ENCODE measurements around the gene CYP11A1.

The CYP11A1 gene

DNA sequence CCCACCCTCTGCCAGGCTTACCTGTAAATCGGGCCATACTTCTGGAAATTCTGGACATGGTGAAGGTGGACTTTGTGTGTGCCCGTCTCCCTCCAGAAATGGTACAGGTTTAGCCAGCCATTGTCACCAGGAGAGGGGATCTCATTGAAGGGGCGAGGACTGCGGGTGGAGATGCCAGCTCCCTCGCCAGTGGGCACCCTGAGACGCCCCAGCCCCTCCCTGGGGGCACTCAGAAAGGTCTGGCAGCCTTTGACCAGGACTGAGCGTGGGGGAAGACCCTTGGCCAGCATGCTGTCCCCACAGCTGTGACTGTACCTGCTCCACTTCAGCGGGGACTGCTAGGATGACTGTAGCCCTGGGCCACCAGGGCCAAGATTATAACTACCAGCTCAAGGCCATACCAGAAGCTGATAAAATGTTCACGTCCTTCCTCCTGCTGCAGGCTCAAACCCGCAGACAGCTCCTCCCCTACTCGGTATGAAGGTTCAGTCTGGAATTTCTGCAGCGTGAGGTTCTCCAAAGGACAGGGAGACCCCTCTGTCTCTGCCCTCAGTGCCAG is at the start of gene CYP11A1:
TSS of gene CYP11A1 (minus strand) at position 351 of the 559 bp plus-strand sequence. CDS start at position 290, 61 bp downstream.
- DNase-seq: no peak

DNA sequence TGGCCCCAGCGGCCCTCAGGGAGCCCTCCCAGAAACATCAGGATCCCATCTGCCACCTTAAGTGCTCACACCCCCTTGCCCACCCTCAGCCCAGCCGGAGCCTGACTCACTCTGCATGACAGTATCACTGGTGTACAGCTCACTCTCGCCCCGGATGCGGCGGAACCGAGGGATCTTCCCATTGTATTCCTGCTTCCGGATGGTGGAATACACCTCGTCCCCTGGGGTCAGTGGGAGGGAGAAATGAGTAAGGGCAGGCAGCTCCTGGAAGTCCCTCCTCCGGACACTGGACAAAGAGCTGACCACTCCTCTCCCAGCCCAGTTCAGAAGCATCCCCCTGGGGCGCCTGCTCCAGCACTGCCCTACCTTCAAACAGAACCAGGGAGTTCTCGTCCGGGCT is 49.8 kb upstream of the CYP11A1 start:
- DNase-seq: no peak

DNA sequence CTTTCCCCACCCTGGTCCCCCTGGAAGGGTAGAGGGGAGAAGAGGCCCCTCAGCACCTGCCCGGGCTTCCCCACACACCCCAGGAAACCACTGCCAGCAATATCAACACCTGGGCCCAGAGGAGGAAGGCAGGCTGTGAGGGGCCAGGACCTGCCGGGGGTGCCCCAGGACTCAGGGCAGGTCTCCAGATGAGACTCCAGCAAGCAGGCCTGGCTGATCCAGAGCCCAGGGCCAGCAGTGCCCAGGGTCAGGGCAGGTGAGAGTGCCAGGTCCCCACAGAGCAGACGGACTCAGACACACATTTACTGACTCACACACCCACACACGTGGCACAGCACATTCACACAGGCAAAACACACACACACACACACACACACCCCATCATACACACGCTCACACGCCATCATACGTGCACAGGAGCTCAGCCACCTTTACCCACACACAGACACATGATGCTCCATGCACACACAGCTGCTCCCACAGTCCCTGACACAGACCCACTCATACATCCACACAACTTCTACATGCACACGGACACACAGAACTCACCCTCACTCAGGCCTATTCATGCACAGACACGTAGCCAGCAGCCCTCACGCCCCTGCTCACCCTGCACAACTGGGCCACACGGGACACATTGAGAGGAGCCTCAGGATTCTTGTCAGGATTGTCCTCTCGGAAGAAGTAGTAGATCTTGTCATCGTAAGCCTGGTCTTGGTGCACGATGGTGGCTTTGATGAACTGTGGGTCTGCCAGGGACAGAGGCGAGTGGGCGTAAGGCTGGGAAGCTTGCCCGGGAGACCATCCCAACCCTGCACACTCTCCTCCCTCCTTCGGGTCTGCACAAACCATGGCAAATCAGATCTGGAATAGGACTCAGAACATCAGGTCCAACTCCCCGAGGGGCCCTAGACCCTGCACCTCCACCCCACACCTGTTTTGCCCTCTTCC is 48.8 kb upstream of the CYP11A1 start:
- no peak for DNase-seq

- no peak for DNase-seq
Measured at GRCh38 chr15:74414603-74415338, 47.3 kb upstream of the CYP11A1 start.

DNA sequence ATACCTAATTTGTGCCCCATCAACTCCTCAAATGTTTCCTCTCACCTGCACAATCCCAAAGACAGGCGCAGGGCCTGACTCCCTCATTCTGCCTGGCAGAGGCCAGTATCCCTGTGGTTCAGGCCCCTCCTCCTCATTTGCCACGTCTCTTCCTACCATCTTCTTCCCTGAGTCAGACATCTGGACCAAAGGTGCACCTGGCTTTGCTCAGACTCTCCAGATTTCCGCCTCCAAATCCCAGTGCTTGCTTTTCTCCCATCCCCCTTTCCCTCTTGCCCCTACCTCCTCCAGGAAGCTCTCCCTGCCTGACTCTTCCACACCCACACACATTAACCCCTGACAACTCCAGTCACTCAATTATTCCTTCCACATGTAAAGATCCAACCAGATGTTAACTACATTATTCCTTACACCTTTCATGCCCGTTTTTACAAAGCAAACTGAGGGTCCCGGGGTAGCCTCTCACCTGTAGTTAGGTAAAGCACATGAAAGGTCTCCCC is 46.7 kb upstream of the CYP11A1 start:
- no peak for DNase-seq

- no peak for DNase-seq
Measured at GRCh38 chr15:74413350-74414080, 46.1 kb upstream of the CYP11A1 start.

DNA sequence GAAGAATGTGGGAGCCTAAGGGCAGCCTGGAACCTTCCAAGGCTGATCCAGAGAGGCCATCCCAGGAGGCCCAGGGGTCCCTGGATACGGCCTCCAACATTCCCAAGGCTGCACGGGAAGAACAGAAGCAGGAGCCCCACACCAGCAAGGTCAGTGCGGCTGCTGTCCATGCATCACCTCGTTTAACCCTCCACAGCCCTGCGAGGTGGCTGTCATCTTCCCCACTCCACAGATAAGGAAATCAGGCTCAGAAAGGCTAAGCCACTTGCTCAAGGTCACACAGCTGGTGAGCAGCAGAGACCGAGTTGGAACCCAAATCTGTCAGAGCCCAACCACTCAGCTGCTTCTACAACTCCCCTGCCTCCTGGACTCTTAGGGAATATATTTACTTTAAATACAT is 44.7 kb upstream of the CYP11A1 start:
- no peak for DNase-seq

- no peak for DNase-seq
Measured at GRCh38 chr15:74411686-74412085, 44.2 kb upstream of the CYP11A1 start.

- no peak for DNase-seq
Measured at GRCh38 chr15:74410502-74410901, 43.1 kb upstream of the CYP11A1 start.

DNA sequence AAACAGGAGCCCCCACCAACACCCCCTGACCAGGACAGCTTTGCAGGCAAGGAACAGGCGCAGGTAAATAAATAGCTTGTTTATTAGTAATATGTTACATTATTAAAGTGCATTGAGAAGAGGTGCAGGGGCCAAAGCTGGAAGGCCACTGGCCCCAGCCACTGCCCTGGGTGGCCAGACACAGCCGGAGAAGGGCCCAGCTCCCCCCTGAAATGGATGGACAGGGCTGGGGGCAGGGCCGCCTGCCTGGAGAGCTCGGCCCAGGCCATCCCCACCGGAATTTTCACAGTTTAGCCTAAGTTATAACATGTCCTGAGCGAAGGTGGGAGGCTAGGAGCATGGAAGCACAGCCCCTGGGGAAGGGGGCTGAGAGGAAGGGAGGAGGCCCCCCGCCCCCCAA is 41.8 kb upstream of the CYP11A1 start:
- DNase-seq: no peak

DNA sequence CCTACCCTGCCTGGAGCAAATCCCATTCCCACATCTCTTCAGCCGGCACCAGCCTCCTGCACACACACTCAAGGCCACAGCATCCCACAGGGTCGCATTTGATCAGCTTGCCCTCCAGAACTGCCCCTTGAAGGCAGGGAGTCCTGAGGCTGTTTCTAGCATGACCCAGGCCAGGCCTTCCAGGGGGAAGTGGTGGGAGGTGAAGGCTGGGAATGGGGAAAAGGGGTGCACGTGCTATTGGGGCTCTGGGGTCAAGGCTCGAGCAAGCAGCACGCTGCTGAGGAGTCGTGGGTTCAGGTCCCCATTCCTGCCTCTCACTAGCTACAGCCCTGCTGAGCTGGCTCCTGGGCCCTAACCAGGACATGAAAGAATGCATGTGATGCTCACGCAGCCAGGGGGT is 41.4 kb upstream of the CYP11A1 start:
- DNase-seq: no peak

DNA sequence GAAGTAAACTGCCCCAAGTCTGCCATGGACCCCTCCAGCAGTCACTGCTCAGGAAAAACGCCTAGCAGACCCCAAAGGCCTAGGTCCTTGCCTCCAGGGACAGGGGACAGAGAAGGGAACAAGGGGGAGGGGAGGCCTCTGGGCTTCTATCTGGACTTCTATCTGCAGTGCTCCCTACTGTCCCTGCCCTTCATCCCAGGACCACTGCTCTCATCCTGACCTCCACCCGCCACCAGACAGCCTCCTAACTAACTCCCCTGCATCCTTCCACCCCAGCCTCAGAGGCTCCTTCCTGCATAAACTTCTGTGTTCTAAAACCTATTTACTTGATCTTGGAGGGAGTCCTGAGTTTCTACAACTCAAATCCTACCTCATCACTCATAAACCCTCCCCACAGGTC is 40.9 kb upstream of the CYP11A1 start:
- DNase-seq: no peak

- no peak for DNase-seq
Measured at GRCh38 chr15:74406992-74407705, 39.7 kb upstream of the CYP11A1 start.

DNA sequence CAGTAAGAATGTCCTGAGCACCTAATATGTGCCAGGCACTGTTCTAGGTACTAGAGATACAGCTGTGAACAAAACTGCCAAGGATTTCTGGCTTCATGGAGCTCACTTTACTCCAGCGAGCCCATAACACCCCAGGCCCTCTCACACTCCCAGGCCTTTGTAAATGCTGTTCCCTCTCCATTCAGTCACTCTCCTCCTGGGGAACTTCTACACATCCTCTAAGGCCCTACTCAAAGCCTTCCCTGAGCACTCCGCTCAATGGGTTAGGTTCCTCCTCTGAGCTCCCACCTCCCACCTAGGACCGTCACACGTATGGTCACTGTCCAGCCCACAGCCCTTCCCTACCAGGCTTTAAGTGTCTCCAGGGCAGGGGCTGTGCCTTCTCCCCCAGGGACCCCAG is 39.1 kb upstream of the CYP11A1 start:
- no peak for DNase-seq

GRCh38 chr15:74405823-74406222 is 38.4 kb upstream of the CYP11A1 start:
- DNase-seq: no peak

DNA sequence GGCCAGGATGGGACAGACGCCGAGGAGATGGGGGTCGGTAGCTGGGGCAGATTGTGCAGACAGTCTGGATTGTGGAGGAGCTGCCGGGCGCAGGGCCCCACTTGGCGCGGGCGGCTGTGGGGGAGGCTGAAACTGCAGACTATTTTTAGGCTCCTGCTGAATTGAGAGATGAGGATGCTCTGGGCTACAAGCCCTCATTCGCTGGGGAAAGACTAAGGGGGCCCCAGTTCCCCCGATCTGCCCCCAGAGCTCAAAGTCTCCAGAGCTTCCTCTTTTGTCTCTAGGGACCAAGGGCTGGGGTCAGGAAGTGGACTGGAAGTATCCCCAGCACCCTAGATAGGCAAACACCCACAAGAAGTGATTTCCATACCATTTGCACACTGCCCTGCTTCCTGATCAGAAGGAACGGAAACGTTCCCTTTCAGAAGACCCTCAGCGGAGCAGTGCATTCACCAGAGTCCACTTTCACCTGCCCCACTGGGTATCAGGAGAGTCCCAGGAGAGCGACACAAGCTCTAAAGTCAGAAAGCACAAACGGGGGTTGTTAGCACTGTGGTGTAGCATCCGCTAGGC is 36.6 kb upstream of the CYP11A1 start:
- no peak for DNase-seq

- DNase-seq: no peak
Measured at GRCh38 chr15:74403588-74403919, 36.1 kb upstream of the CYP11A1 start.

DNA sequence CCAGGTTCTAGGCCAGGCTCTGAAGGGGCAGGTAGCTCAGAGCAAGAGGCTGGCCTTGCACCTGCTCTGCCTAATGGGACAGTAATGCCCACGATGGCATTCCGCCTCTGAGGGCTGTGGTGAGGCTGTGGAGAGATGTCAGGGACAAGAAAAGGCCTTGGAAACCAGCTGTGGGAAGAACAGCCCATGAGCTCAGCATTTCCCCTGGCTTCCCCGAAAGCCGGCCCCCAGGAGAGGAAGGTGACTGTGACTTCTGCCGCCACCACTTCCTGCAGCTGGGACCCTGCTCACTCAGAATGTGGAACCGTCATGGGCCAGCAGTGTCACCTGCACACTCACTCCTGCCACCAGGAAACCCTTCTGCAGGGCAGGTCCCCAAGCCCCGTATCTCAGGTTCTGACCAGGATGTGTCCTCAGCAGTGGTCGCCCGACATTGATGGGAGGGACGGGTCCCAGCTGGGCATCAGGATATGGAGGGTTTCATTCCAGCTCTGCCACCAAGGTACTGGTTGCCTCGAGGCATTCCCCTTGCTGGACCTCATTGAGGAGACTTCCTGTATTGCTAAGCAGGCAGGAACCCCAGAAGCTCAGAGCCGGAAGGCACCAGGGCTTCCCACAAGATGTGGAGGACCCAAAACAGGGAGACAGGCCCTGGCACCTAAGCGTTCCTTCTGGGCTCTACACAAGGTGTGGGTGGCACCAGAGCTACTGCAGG is 35.6 kb upstream of the CYP11A1 start:
- peak; percentile 93 for DNase-seq

DNA sequence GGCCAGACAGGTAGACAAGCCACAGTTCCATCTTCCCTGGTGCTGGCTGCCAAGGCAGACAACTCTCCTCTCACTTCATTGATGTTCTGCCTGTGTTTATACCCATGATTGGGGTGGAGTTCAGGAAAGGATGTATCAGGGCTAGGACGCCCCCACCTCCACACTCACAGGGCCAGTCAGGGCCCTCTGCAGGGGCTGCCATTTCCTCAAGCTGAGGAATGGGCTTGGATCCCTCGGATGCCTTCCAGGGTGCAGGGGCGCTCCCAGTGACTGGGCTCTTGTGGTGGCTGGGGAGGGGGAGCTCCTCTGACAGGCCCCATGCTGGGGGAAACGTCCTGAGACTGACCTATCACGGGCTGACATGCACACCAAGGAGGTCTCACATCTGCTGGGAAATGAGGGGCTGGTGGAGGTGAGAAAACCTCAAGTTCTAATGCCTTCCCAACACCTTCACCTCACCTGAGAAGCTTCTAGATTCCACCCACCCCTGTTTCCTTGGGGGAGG is 34.9 kb upstream of the CYP11A1 start:
- DNase-seq: no peak

- DNase-seq: peak; percentile 58
Measured at GRCh38 chr15:74400915-74401757, 33.7 kb upstream of the CYP11A1 start.

Measured in activated CD4-positive, alpha-beta T cell treated with anti-CD3 and anti-CD28 coated beads, Interleukin-2, amount 50 U/mL, for 16 hours (primary cell).